Breast epithelium (tissue), 4 donors: ENCODE data around the gene SEMA4D. TPM values are rescaled to one million over a fixed set of nuclear protein-coding genes. Genes with fewer than 3 reads are reported as not detected.

Experiments
- DNase-seq, 2 donors: peaks; one replicate each; pipeline ENCODE4 v3.0.0-alpha.2; 2019; ENCODE audit warnings: low spot score in 2 of 2
- H3K27ac ChIP-seq, 2 donors: fragments of 200-600 bp; sonication (generic) in 1 of 2; one replicate each; pipeline ENCODE4 v1.5.1; 2016 to 2019; ENCODE audit warnings: mild to moderate bottlenecking in 1 of 2
- H3K27me3 ChIP-seq, 2 donors: fragments of 200-600 bp; sonication (generic) in 1 of 2; one replicate each; pipeline versions ENCODE4 v1.5.1 to v1.6.0; 2017 to 2019; ENCODE audit warnings: control low read depth in 1 of 2, mild to moderate bottlenecking in 1 of 2
- H3K36me3 ChIP-seq: fragments of 200-600 bp; one replicate; pipeline ENCODE4 v1.5.1; 2019
- H3K4me1 ChIP-seq, 2 donors: fragments of 200-600 bp; sonication (generic); one replicate each; pipeline ENCODE4 v1.5.1; 2016 to 2019; ENCODE audit warnings: control low read depth in 1 of 2
- H3K4me3 ChIP-seq, 3 donors: fragments of 200-600 bp; sonication (generic); 1 replicate in 2 of 3; 2 replicates in 1 of 3; pipeline ENCODE4 v1.5.1; 2016 to 2019; ENCODE audit warnings: mild to moderate bottlenecking in 3 of 3, moderate library complexity in 2 of 3
- H3K9me3 ChIP-seq, 2 donors: fragments of 200-600 bp; sonication (generic) in 1 of 2; one replicate each; pipeline ENCODE4 v1.5.1; 2016 to 2019; ENCODE audit warnings: control low read depth in 1 of 2
- POLR2A ChIP-seq: fragments of 450-650 bp; IDR thresholded peaks from one replicate; pipeline ENCODE4 v1.6.1; 2016; ENCODE audit warnings: antibody characterized with exemption, mild to moderate bottlenecking, moderate library complexity
- POLR2AphosphoS5 ChIP-seq, 3 donors: sonication (generic); formaldehyde crosslinking; IDR thresholded peaks; one replicate each; pipeline ENCODE4 v1.6.1; 2017; ENCODE audit warnings: antibody characterized with exemption in 3 of 3
- intact Hi-C: fragments of 100-400 bp; cut with DNase I; formaldehyde crosslinking; loops from one replicate; pipeline ENCODE4 v1.15.1; 2023; ENCODE audit warnings: low total_unique reads
- total RNA-seq, 3 donors: library from RNA; depleted of rRNA; stranded (reverse); fragments of >200 nt; gene quantifications; one replicate each; pipeline ENCODE4 v1.1.0, GENCODE V29; 2016
- TF ChIP-seq, protein P1 (sequence below), 3 donors: fragments of 450-650 bp; IDR thresholded peaks; one replicate each; pipeline ENCODE4 v1.5.1; 2016 to 2017; ENCODE audit warnings: antibody characterized with exemption in 3 of 3, mild to moderate bottlenecking in 3 of 3, moderate library complexity in 3 of 3

SEMA4D gene
- total RNA-seq, 3 donors from 2014 or later, result 9.9 to 24.6 (median 16.1) TPM

DNA sequence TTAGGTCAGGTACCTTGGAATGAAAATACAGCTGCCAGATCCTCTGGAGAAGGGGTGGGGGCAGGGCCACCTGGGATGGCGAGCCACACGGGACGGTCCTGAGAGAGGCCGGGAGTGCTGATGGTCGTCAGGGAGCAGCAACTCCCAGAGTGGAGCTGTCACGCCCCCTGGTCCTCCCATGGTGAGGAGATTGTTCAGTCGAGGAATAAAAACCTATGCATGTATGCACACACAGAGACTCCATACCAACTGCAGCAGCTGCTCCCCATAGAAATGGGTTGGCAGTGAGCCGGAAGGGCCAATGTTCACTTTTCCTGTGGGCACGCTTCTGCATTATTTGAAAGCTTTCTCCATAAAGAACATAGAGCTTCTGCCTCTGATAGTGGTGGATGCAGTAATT is 45.2 kb upstream of the SEMA4D start:
- Histone ChIP-seq H3K27me3 (no peaks in the 10 kb centered on the region), H3K9me3 (peaks cover 3 to 12% of the 10 kb centered on the region in 2 donors), H3K4me3 (no peak overlapping the region), H3K4me1 (no peaks in the 10 kb centered on the region), H3K27ac (no peak overlapping the region), H3K36me3 (no peaks in the 10 kb centered on the region)
- intact Hi-C loops, result no loop called here
- TF ChIP-seq, protein P1, sequence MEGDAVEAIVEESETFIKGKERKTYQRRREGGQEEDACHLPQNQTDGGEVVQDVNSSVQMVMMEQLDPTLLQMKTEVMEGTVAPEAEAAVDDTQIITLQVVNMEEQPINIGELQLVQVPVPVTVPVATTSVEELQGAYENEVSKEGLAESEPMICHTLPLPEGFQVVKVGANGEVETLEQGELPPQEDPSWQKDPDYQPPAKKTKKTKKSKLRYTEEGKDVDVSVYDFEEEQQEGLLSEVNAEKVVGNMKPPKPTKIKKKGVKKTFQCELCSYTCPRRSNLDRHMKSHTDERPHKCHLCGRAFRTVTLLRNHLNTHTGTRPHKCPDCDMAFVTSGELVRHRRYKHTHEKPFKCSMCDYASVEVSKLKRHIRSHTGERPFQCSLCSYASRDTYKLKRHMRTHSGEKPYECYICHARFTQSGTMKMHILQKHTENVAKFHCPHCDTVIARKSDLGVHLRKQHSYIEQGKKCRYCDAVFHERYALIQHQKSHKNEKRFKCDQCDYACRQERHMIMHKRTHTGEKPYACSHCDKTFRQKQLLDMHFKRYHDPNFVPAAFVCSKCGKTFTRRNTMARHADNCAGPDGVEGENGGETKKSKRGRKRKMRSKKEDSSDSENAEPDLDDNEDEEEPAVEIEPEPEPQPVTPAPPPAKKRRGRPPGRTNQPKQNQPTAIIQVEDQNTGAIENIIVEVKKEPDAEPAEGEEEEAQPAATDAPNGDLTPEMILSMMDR (IDR thresholded peaks at IDR 0.05), result no peak
- no peak for TF ChIP-seq POLR2AphosphoS5 (IDR thresholded peaks at IDR 0.05)
- no peak for TF ChIP-seq POLR2A
- DNase-seq, result no peak

DNA sequence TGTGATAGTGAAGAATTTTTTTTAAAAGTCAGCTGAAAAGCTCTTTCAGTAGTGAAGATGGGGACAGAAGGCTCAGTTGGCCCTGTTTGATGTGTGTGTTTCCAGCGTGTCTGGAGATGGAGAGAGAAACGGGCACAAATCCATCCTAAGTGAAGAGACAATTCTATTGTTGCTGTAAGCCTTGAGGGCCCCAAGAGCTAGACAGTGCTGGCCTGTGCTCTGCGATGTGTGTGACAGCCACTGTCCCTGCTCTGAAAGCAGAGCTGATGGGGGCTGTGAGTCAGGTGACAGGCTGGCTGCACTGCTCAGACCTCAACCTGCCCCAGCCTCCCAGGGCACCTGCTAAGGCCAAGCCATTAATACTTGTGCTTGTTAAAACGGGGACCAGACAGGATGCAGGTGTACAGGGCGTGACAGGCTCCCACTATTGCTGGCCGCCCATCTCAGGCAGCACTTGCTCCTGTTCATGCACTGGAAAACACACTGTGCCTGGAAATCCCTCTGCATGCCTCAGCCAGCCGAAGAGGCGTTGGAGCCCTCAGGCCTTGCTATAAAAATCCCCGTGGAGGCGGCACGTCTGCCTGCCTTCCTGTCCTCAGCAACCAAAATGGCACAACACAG is 44.6 kb upstream of the SEMA4D start:
- no peaks in the 10 kb centered on the region for H3K4me1 ChIP-seq
- intact Hi-C loops, result no loop called here
- no peak for DNase-seq
- no peak overlapping the region for H3K27ac ChIP-seq
- H3K27me3 ChIP-seq, result no peaks in the 10 kb centered on the region
- peaks cover 3 to 12% of the 10 kb centered on the region in 2 donors for H3K9me3 ChIP-seq
- H3K4me3 ChIP-seq, result no peak overlapping the region
- TF ChIP-seq, protein P1 (IDR thresholded peaks at IDR 0.05), result no peak
- H3K36me3 ChIP-seq, result no peaks in the 10 kb centered on the region

GRCh38 chr9:89541798-89542197 is 43.9 kb upstream of the SEMA4D start:
- Histone ChIP-seq H3K27me3 (no peaks in the 10 kb centered on the region), H3K27ac (no peak overlapping the region), H3K36me3 (no peaks in the 10 kb centered on the region), H3K4me1 (no peaks in the 10 kb centered on the region), H3K4me3 (no peak overlapping the region), H3K9me3 (peaks cover 3 to 12% of the 10 kb centered on the region in 2 donors)
- TF ChIP-seq, protein P1 (IDR thresholded peaks at IDR 0.05), result no peak
- TF ChIP-seq POLR2A (no peak), POLR2AphosphoS5 (IDR thresholded peaks at IDR 0.05) (no peak)
- intact Hi-C loops, result no loop called here
- DNase-seq, result no peak

GRCh38 chr9:89539374-89539773 is 41.5 kb upstream of the SEMA4D start:
- no peak for TF ChIP-seq POLR2A
- TF ChIP-seq POLR2AphosphoS5 (IDR thresholded peaks at IDR 0.05), result no peak
- TF ChIP-seq, protein P1 (IDR thresholded peaks at IDR 0.05), result no peak
- no peaks in the 10 kb centered on the region for H3K4me1 ChIP-seq
- no peak overlapping the region for H3K27ac ChIP-seq
- H3K9me3 ChIP-seq, result no peaks in the 10 kb centered on the region
- intact Hi-C loops, result no loop called here
- no peak overlapping the region for H3K4me3 ChIP-seq
- no peak for DNase-seq
- H3K36me3 ChIP-seq, result no peaks in the 10 kb centered on the region
- H3K27me3 ChIP-seq, result no peaks in the 10 kb centered on the region

- H3K36me3 ChIP-seq, result no peaks in the 10 kb centered on the region
- no peaks in the 10 kb centered on the region for H3K27me3 ChIP-seq
- no peaks in the 10 kb centered on the region for H3K9me3 ChIP-seq
- no peak overlapping the region for H3K4me3 ChIP-seq
- no peak for DNase-seq
- intact Hi-C loops, result no loop called here
- H3K27ac ChIP-seq, result no peak overlapping the region
- no peaks in the 10 kb centered on the region for H3K4me1 ChIP-seq
- TF ChIP-seq, protein P1 (IDR thresholded peaks at IDR 0.05), result no peak
- TF ChIP-seq POLR2AphosphoS5 (IDR thresholded peaks at IDR 0.05) (no peak), POLR2A (no peak)
Measured at GRCh38 chr9:89538871-89539270, 41.0 kb upstream of the SEMA4D start.
